ENCODE measurements around the gene OSBPL1A. TPM values are rescaled to one million over a fixed set of nuclear protein-coding genes. Genes with fewer than 3 reads are reported as not detected.

The OSBPL1A gene
- total and polyA plus RNA-seq, 12 donors = 18.7 to 116 (median 60.0) TPM

DNA sequence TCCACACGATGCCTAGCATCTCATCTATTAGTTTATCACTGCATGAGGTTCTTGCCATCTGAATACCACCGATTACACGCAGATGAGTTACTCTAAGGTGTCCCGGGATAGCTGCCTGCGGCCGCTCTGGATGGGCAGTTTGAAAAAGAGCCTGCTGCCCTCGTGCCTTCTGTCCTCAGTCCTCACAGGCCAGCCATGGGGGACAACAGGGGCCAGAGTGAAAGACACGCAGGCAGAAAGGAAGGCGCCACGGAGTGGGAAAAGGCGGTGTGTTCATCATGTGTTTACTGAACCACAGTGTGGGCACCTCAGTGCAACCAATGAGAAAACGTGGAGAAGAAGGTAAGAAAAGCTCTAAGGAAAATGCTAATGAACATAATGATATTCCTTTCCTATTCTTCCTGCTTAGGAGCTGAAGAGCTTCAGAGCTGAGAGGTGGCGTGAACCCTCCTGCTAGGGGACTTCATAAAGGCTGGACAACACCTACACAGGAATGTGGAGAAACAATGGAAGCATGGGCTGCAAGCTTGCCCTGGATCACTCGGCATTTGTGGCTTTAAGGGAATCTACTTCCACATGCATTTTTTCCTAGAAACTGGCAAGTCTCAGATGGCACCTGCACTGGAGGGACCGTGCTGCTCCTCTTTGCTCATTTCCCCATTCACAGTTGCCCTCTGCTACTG, 207.8 kb downstream of the OSBPL1A start:
- DNase-seq = no peak
- H3K36me3 ChIP-seq (replicated peaks in 1 of 2) = peaks cover 0 to 3% of the 10 kb centered on the region in 2 donors
- no peaks in the 10 kb centered on the region for H3K9me3 ChIP-seq (replicated peaks in 1 of 3)
- intact Hi-C loops (cut with DNase I) = loop anchor here in 1 of 2 donors (10.0 kb wide), 2 partner anchors 55 to 305 kb away; no protein-coding TSS in a partner anchor
- TF ChIP-seq POLR2A (IDR thresholded peaks at IDR 0.05) (no peak), CTCF (IDR thresholded peaks at IDR 0.05) (no peak)
- no peaks in the 10 kb centered on the region for H3K27me3 ChIP-seq
- WGBS, 4 donors = 94 to 96% (median 96%) methylated on average over 15 of the region's 15 CpGs
- no peak overlapping the region for H3K27ac ChIP-seq
- peaks cover 0 to 7% of the 10 kb centered on the region in 2 donors for H3K4me1 ChIP-seq (replicated peaks in 1 of 2)
- no peak overlapping the region for H3K4me3 ChIP-seq

- TF ChIP-seq POLR2A (IDR thresholded peaks at IDR 0.05) = no peak
- no peak for TF ChIP-seq CTCF (IDR thresholded peaks at IDR 0.05)
- no peaks in the 10 kb centered on the region for H3K9me3 ChIP-seq (replicated peaks in 1 of 3)
- peaks cover 0 to 3% of the 10 kb centered on the region in 2 donors for H3K36me3 ChIP-seq (replicated peaks in 1 of 2)
- no peak overlapping the region for H3K27ac ChIP-seq
- DNase-seq = no peak
- no peak overlapping the region for H3K4me3 ChIP-seq
- 72 to 84% (median 75%) methylated on average over 3 to 6 of the region's 6 CpGs for WGBS, 4 donors
- peaks cover 0 to 7% of the 10 kb centered on the region in 2 donors for H3K4me1 ChIP-seq (replicated peaks in 1 of 2)
- no peaks in the 10 kb centered on the region for H3K27me3 ChIP-seq
- intact Hi-C loops (cut with DNase I) = loop anchor here in 1 of 2 donors (10.0 kb wide), 2 partner anchors 56 to 306 kb away; no protein-coding TSS in a partner anchor
Observed at GRCh38 chr18:24189007-24189528, 208.6 kb downstream of the OSBPL1A start.

- TF ChIP-seq POLR2A (IDR thresholded peaks at IDR 0.05) (no peak), CTCF (IDR thresholded peaks at IDR 0.05) (no peak)
- 82 to 93% (median 87%) methylated on average over 5 of the region's 5 CpGs for WGBS, 4 donors
- no peak for DNase-seq
- intact Hi-C loops (cut with DNase I) = loop anchor here in 1 of 2 donors (10.0 kb wide), 2 partner anchors 57 to 307 kb away; no protein-coding TSS in a partner anchor
- peaks cover 0 to 7% of the 10 kb centered on the region in 2 donors for H3K4me1 ChIP-seq (replicated peaks in 1 of 2)
- H3K36me3 ChIP-seq (replicated peaks in 1 of 2) = peaks cover 0 to 3% of the 10 kb centered on the region in 2 donors
- no peaks in the 10 kb centered on the region for H3K27me3 ChIP-seq
- H3K27ac ChIP-seq = no peak overlapping the region
- H3K9me3 ChIP-seq (replicated peaks in 1 of 3) = no peaks in the 10 kb centered on the region
- H3K4me3 ChIP-seq = no peak overlapping the region
Observed at GRCh38 chr18:24188120-24188519, 209.5 kb downstream of the OSBPL1A start.

DNA sequence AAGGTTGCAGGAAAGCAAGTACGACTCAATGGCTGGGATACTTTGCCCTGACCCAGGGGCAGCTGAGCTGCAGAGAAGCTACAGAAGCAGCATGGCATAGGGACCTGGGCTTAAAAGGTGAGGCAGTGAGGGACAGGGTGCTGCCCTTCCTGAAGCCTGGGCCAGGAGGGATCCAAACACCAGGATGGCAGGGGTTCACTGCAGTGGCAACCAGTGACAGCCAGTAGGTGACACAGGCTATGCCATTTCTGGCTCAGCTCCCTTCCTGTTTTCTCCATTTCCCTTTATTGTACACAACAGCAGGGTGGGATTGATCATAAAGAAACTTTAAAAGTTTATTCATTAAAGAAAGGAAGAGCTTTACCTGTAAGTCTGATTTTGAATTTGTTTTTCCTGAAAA, 209.9 kb downstream of the OSBPL1A start:
- Histone ChIP-seq H3K4me1 (replicated peaks in 1 of 2) (peaks cover 0 to 7% of the 10 kb centered on the region in 2 donors), H3K27me3 (no peaks in the 10 kb centered on the region), H3K9me3 (replicated peaks in 1 of 3) (no peaks in the 10 kb centered on the region), H3K4me3 (no peak overlapping the region), H3K27ac (no peak overlapping the region), H3K36me3 (replicated peaks in 1 of 2) (peaks cover 0 to 3% of the 10 kb centered on the region in 2 donors)
- TF ChIP-seq CTCF (IDR thresholded peaks at IDR 0.05) (no peak), POLR2A (IDR thresholded peaks at IDR 0.05) (no peak)
- DNase-seq = no peak
- WGBS, 4 donors = 33 to 67% (median 37%) methylated on average over 1 of the region's 1 CpG
- intact Hi-C loops (cut with DNase I) = loop anchor here in 1 of 2 donors (10.0 kb wide), 2 partner anchors 57 to 307 kb away; no protein-coding TSS in a partner anchor
